ENCODE data around the gene C17orf100. TPM values are rescaled to one million over a fixed set of nuclear protein-coding genes. Genes with fewer than 3 reads are reported as not detected.
A peak's percentile ranks its signal among the peaks of the same experiment; 100 is the strongest.

C17orf100 gene
- total RNA-seq, 1 donor from 2014 or later = 1.3 TPM

DNA sequence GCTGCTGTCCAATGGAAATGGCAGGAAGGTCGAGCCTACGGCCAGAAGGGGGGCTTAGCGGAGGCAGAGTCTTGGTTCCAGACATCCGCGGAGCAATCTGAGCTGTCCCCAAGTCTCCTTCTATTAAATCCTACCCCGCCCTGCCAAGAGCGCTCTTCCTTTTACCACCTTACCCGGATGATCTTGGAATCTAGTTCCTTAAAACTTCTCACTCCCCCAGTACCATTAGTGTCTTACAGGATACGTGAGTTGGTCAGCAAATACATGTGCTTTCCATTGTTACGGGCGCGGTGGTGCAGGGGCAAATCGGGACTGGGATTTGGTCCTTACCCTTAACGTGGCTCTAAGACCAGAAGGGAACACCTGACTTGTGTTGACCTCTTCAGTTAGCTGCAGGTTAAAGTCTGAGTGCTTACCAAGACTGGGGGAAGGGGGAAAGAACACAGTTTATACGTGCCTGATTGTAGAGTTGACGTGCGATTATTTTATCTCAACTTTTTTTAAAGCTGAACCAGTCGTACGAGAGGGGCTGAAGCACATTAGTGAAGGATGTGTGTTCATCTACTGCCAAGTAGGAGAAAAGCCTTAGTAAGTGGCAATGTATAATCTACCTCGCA, 10.2 kb upstream of the C17orf100 start:
- H3K27me3 ChIP-seq = no peaks in the 10 kb centered on the region
- H3K27ac ChIP-seq = peak overlapping the region; percentile 92
- no peaks in the 10 kb centered on the region for H3K9me3 ChIP-seq
- H3K36me3 ChIP-seq = peaks cover 34% of the 10 kb centered on the region
- intact Hi-C loops (cut with DNase I) = no loop called here
- TF ChIP-seq, protein P1, sequence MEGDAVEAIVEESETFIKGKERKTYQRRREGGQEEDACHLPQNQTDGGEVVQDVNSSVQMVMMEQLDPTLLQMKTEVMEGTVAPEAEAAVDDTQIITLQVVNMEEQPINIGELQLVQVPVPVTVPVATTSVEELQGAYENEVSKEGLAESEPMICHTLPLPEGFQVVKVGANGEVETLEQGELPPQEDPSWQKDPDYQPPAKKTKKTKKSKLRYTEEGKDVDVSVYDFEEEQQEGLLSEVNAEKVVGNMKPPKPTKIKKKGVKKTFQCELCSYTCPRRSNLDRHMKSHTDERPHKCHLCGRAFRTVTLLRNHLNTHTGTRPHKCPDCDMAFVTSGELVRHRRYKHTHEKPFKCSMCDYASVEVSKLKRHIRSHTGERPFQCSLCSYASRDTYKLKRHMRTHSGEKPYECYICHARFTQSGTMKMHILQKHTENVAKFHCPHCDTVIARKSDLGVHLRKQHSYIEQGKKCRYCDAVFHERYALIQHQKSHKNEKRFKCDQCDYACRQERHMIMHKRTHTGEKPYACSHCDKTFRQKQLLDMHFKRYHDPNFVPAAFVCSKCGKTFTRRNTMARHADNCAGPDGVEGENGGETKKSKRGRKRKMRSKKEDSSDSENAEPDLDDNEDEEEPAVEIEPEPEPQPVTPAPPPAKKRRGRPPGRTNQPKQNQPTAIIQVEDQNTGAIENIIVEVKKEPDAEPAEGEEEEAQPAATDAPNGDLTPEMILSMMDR (IDR thresholded peaks at IDR 0.05) = no peak
- ATAC-seq (peak; percentile 3), DNase-seq (no peak)
- H3K4me1 ChIP-seq = peaks cover 29% of the 10 kb centered on the region
- H3K4me3 ChIP-seq = peak overlapping the region; percentile 99

DNA sequence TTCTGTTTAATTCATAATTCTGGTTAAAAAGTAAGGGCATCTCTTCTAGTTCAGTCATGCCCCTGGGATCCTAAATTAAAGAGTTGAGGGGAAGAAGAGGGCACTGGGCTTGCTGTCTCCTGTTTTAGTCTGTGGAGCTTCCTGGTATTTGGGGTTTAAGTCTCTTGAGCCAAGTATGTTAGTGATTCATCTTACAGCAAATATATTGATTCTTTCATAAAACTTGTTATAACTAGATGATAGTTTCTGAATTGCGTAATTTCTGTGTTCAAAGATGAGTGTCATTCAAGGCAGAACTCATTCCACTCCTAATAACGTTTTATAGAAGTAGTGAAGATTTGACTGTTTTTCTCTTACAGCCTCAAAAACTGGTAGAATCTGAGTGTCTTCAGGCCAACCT, 9.0 kb upstream of the C17orf100 start:
- no peaks in the 10 kb centered on the region for H3K9me3 ChIP-seq
- no peak for DNase-seq

DNA sequence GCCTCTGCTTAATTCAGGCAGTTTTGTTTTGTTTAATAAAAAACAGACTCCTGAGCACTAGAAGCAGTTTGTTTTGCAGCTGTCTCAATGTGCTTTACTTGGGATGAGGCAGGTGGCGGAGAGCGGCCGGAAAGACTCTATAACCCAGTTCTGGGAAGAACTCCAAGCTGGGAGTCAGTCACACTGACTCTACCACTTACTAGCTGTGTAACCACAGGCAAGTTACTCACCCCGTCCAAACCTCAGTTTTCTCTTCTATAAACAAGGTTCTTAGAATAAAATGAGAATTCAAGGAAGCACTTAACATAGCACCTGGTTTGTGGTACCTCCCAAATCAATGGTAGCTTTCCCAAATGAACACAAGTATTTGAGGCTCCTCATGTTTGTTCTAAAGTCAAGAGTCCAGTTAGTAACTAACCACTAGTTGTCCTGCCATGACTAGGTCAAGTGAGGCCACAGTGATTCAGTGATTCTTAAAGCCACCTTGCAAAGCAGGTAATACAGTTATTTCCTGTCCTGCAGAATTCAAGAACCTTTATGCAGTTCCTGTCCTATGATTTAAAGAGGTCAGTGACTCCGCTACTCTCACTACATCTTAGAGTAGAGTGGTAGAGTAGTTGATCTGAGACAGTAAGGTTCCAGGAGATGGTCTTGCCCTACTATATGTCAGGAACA, 8.0 kb upstream of the C17orf100 start:
- DNase-seq (no peak), ATAC-seq (no peak)
- Histone ChIP-seq H3K36me3 (peaks cover 54% of the 10 kb centered on the region), H3K4me1 (peaks cover 25% of the 10 kb centered on the region), H3K27ac (no peak overlapping the region), H3K27me3 (no peaks in the 10 kb centered on the region), H3K4me3 (no peak overlapping the region), H3K9me3 (no peaks in the 10 kb centered on the region)
- intact Hi-C loops (cut with DNase I) = no loop called here
- TF ChIP-seq, protein P1 (IDR thresholded peaks at IDR 0.05) = no peak

More for the DNA sequence above, 9.0 kb upstream of the C17orf100 start:
- Histone ChIP-seq H3K4me1 (peaks cover 29% of the 10 kb centered on the region), H3K36me3 (peaks cover 46% of the 10 kb centered on the region), H3K27me3 (no peaks in the 10 kb centered on the region), H3K4me3 (no peak overlapping the region), H3K27ac (no peak overlapping the region)
- intact Hi-C loops (cut with DNase I) = no loop called here
- ATAC-seq = no peak
- TF ChIP-seq, protein P1 (IDR thresholded peaks at IDR 0.05) = no peak

- peaks cover 21% of the 10 kb centered on the region for H3K4me1 ChIP-seq
- intact Hi-C loops (cut with DNase I) = no loop called here
- H3K9me3 ChIP-seq = no peaks in the 10 kb centered on the region
Observed at GRCh38 chr17:6648181-6648580, 3.4 kb upstream of the C17orf100 start.

GRCh38 chr17:6651919-6652452, 424 bp downstream of the C17orf100 start:
- DNase-seq = peak; percentile 76

More at GRCh38 chr17:6648181-6648580, 3.4 kb upstream of the C17orf100 start:
- H3K27me3 ChIP-seq = no peaks in the 10 kb centered on the region
- DNase-seq (no peak), ATAC-seq (no peak)
- peaks cover 63% of the 10 kb centered on the region for H3K36me3 ChIP-seq
- no peak overlapping the region for H3K27ac ChIP-seq
- H3K4me3 ChIP-seq = no peak overlapping the region
- TF ChIP-seq, protein P1 (IDR thresholded peaks at IDR 0.05) = no peak

More at GRCh38 chr17:6651919-6652452, 424 bp downstream of the C17orf100 start:
- intact Hi-C loops (cut with DNase I) = no loop called here
- Histone ChIP-seq H3K36me3 (peaks cover 27% of the 10 kb centered on the region), H3K27me3 (peaks cover 12% of the 10 kb centered on the region), H3K27ac (peak overlapping the region; percentile 98), H3K4me1 (peaks cover 21% of the 10 kb centered on the region), H3K9me3 (no peaks in the 10 kb centered on the region), H3K4me3 (peak overlapping the region; percentile 84)
- ATAC-seq = peak; percentile 30
- TF ChIP-seq, protein P1 (IDR thresholded peaks at IDR 0.05) = no peak

Measured in upper lobe of right lung (tissue), 1 donor.